ENCODE data around the gene PRSS53.

PRSS53 gene

GRCh38 chr16:31094424-31095120, 5.8 kb upstream of the PRSS53 start, which contains the start of gene VKORC1:
TSS of gene VKORC1 (minus strand) at chr16:31094797. CDS start at chr16:31094729, 68 bp downstream.
- peak; percentile 99 for DNase-seq (ENCODE audit: low read depth)

GRCh38 chr16:31094088-31094423, 5.3 kb upstream of the PRSS53 start:
- DNase-seq (ENCODE audit: low read depth): peak; percentile 35

DNA sequence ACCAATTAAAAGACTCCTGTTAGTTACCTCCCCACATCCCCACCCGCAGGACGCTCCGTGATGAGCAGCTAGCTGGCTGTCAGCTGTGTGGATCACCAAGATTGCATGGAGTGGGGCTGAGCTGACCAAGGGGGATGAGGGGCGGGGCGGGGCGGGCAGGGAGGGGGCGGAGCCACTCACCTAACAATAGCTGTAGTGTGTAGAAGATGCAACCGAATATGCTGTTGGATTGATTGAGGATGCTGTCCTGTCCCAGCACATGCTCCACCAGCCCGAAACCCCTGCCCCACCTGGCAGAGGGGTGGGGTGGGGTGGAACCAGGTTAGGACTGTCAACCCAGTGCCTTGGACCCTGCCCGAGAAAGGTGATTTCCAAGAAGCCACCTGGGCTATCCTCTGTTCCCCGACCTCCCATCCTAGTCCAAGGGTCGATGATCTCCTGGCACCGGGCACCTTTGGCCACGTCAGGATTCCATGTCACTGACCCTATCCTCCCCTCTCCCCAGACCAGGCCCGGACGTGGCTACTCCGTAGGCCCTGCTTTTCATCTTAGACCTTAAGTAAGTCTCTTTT, 4.5 kb upstream of the PRSS53 start:
- DNase-seq (ENCODE audit: low read depth): peak; percentile 64

DNA sequence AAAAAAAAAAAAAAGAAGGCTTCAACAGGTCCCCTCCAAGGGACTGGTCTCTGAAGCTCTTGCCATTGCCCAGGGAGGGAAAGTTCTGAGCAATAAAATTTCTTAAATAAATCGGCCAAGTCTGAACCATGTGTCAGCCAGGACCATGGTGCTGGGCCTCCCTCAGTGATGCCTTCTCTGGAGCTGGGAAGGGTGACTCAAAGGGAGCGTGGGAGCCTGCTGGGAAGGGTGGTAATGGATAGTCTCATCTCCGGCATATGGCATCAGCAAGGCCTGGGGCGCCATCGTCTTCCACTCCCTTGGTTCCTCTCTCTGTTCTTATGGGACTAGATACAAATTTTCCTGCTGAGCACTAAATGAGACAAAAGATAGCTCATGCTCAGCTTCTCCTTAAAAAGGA, 3.6 kb upstream of the PRSS53 start:
- peak; percentile 76 for DNase-seq (ENCODE audit: low read depth)

DNA sequence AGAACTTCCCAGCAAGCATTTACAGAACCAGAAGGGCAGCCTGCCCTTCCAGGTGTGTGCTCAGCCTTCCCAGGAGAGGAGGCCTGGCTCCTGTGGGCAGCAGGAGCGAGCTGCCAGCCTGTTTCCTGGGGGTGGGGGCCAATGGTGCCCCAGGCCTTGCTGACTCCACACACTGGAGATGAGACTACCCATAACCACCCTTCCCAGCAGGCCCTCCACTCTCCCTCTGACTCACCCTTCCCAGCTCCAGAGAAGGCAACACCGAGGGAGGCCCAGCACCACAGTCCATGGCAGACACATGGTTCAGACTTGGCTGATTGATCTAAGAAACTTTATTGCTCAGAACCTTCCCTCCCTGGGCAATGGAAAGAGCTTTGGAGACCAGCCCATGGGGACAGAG, 1.8 kb upstream of the PRSS53 start:
- peak; percentile 77 for DNase-seq (ENCODE audit: low read depth)

GRCh38 chr16:31089199-31089598, 456 bp upstream of the PRSS53 start:
- DNase-seq (ENCODE audit: low read depth): no peak

DNA sequence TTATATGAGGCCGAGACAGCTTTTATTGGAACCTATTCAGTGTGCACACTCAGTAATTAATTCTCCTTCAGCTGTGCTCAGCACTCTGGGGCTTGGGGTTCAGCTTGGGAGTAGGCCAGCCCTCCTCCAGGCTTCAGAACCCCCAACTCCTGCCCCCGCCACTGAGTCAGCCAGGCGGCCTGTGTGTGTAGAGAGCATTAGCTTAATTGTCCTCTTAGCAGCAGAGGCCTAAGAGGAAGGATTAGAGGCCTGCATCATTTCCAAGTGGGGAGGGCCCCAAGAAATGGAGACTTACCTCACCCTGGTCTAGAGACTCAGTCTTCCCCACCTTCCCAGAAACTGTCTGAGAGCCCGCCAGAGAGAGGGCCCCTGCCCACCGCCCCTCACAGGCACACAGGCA, 772 bp downstream of the PRSS53 start:
- DNase-seq (ENCODE audit: low read depth): no peak

GRCh38 chr16:31087481-31087880, 1.3 kb downstream of the PRSS53 start:
- no peak for DNase-seq (ENCODE audit: low read depth)

- no peak for DNase-seq (ENCODE audit: low read depth)
These were observed 2.2 kb downstream of the PRSS53 start for GRCh38 chr16:31086629-31086906.

GRCh38 chr16:31085873-31086628, 2.7 kb downstream of the PRSS53 start:
- DNase-seq (ENCODE audit: low read depth): no peak

DNA sequence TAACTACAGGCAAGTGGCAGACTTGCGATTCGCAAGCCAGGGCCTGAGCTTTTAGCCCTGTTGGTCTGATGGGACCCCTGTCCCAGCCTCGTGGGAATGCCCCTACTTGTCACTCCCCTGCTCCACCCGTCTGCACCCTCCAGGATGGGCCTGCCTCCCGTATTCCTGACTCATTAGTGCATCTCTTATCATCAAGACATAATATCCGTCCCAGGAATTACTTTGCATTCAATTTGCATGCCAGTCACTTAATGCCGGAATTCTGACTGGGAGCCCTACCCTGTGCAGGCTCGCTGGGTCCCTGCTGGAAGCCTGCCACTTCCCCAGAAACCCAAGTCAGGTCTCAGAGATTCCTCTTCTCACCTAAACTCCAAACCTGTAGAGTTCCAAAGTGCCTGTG, 3.3 kb downstream of the PRSS53 start:
- peak; percentile 44 for DNase-seq (ENCODE audit: low read depth)

GRCh38 chr16:31084584-31085302, 4.0 kb downstream of the PRSS53 start:
- DNase-seq (ENCODE audit: low read depth): no peak

DNA sequence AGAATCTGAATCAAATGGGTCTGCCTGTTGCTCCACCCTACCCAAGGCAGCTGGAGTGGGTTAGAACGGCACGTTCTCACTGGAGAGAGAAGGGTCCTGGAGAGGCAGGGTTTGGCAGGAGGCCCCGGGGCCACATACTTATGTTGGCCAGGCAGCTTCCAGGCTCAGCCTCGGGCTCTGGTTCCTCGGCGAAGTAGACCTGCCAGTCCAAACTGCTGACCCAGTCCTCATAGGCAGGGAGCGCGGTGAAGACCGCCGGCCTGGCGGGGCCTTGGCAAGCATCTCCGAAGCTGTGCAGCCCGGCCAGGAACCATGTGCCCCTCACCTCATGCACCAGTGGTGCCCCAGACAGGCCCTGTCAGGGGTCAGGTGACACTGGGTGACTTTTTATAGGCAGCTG, 4.8 kb downstream of the PRSS53 start:
- DNase-seq (ENCODE audit: low read depth): no peak

- DNase-seq (ENCODE audit: low read depth): no peak
These were observed 5.2 kb downstream of the PRSS53 start for GRCh38 chr16:31083556-31083955.

GRCh38 chr16:31083081-31083480, 5.7 kb downstream of the PRSS53 start:
- DNase-seq (ENCODE audit: low read depth): no peak

DNA sequence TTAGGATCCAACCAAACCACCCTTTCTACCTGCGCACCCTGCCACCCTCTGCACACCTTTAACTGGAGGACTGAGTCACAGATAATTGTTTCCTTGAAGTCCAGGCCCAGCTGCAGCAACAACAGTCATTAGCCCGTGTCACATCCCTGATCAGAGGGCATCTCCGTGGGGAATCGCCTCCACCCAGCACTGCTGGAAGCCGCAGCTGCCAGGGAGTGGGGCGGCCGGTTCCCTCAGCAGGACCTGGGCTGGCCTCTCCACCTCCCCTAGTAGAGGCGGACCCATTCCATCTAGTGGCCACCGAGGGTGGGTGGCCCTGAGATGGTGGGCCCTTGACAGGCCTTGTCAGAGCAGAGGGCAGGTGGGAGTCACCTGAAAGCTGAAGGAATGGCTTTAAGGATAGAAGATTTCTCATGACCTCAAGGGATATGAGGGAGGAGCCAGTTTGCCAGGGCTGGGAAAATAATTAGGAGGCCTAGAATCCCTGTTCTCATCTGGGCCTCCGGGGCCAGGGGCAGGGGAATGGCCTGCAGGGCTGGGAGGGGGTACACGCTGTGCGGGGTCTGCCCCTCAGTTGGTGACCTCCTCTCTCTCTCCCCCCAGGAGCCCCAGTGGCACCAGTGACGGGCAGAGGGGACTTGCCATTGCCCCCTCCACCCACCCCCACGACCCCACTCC, 6.2 kb downstream of the PRSS53 start:
- no peak for DNase-seq (ENCODE audit: low read depth)

- no peak for DNase-seq (ENCODE audit: low read depth)
These were observed 7.1 kb downstream of the PRSS53 start for GRCh38 chr16:31081428-31082351.

DNA sequence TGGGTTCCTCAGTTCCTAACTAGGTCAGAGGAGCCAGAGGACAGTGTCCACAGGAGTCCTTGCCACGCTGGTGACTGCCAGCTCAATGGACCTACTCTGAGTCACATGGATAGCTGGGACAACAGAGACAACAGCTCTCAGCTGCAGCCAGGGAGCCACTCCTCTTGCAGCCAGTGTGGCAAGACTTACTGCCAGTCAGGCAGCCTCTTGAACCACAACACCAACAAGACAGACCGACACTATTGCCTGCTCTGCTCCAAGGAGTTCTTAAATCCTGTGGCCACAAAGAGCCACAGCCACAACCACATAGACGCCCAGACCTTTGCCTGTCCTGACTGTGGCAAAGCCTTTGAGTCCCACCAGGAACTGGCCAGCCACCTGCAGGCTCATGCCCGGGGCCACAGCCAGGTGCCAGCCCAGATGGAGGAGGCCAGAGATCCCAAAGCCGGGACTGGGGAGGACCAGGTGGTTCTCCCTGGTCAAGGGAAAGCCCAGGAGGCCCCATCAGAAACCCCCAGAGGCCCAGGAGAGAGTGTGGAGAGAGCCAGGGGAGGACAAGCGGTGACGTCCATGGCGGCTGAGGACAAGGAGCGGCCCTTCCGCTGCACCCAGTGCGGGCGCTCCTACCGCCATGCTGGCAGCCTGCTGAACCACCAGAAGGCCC, 7.9 kb downstream of the PRSS53 start:
- no peak for DNase-seq (ENCODE audit: low read depth)

GRCh38 chr16:31080035-31080629, 8.6 kb downstream of the PRSS53 start:
- no peak for DNase-seq (ENCODE audit: low read depth)

DNA sequence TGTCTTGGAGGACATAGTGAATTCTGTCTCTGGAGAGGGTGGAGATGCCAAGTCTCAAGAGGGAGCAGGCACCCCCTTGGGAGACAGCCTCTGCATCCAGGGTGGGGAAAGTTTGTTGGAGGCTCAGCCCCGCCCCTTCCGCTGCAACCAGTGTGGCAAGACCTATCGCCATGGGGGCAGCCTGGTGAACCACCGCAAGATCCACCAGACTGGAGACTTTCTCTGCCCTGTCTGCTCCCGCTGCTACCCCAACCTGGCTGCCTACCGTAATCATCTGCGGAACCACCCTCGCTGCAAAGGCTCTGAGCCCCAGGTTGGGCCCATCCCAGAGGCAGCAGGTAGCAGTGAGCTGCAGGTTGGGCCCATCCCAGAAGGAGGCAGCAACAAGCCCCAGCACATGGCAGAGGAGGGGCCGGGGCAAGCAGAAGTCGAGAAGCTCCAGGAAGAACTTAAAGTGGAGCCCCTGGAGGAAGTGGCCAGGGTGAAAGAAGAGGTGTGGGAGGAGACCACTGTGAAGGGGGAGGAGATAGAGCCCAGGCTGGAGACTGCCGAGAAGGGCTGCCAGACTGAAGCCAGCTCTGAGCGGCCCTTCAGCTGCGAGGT, 9.3 kb downstream of the PRSS53 start:
- no peak for DNase-seq (ENCODE audit: low read depth)

All from ELR (cell line).